K562 (cell line): Measurements from ENCODE around the gene PRC1.

ENCODE experiments used
- FOSL1 ChIP-seq: fragments of 200-800 bp; sonication (Bioruptor generic); conservative IDR thresholded peaks from 2 replicates; pipeline ENCODE4 v1.6.1; 2016; ENCODE audit warnings: missing genetic modification characterization, missing compliant biosample characterization
- TF ChIP-seq, protein P1 (sequence below): fragments of 450-650 bp; IDR thresholded peaks from 2 replicates; pipeline ENCODE4 v1.6.1; 2018; ENCODE audit warnings: mild to moderate bottlenecking, low read depth; ENCODE audit not compliant: partially characterized antibody

DNA sequence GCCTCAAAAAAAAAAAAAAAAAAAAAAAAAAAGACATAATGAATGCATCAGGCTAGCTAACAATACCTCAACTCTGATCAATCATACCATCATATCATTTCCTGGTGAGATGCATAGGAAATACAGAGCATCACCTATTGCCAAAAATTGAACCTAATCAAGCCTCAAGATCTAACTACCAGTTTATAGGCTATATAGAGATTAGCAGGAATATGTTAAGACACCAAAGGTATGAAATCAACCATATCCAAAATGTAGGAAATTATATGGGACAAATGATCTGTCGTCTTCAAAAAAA is 28.4 kb upstream of the PRC1 start:
- TF ChIP-seq FOSL1 (tag) = no peak
- TF ChIP-seq, protein P1, sequence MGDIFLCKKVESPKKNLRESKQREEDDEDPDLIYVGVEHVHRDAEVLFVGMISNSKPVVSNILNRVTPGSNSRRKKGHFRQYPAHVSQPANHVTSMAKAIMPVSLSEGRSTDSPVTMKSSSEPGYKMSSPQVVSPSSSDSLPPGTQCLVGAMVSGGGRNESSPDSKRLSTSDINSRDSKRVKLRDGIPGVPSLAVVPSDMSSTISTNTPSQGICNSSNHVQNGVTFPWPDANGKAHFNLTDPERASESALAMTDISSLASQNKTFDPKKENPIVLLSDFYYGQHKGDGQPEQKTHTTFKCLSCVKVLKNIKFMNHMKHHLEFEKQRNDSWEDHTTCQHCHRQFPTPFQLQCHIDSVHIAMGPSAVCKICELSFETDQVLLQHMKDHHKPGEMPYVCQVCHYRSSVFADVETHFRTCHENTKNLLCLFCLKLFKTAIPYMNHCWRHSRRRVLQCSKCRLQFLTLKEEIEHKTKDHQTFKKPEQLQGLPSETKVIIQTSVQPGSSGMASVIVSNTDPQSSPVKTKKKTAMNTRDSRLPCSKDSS = no peak
